GM11168 (cell line): Measurements from ENCODE around the gene SIK3.

Experiments used
- in situ Hi-C: fragments of 300-500 bp; cut with MboI; formaldehyde crosslinking; loops from one replicate; pipeline ENCODE4 v1.12.0; 2022; ENCODE audit warnings: low sequenced_read_pairs; ENCODE audit not compliant: unreplicated experiment

SIK3 gene

DNA sequence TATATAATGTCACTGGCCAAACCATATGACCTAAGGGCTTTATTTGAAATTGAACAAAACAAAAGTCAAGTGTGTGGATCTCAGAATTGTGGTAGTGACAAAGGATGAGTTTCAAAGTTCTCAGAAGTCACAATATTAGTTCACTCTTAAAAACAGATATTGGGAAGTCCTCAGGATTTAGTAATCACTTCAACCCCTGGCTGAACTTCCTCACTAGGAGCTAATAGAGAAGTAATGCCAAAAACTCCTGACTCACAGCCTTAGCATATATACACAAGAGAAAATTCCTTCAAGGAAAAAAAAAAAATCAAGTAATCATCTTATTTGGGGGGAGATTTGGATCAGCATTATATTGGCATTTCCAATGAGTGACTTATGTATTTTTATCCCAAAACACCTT lies 185.2 kb downstream of the SIK3 start:
- in situ Hi-C loops = no loop called here

DNA sequence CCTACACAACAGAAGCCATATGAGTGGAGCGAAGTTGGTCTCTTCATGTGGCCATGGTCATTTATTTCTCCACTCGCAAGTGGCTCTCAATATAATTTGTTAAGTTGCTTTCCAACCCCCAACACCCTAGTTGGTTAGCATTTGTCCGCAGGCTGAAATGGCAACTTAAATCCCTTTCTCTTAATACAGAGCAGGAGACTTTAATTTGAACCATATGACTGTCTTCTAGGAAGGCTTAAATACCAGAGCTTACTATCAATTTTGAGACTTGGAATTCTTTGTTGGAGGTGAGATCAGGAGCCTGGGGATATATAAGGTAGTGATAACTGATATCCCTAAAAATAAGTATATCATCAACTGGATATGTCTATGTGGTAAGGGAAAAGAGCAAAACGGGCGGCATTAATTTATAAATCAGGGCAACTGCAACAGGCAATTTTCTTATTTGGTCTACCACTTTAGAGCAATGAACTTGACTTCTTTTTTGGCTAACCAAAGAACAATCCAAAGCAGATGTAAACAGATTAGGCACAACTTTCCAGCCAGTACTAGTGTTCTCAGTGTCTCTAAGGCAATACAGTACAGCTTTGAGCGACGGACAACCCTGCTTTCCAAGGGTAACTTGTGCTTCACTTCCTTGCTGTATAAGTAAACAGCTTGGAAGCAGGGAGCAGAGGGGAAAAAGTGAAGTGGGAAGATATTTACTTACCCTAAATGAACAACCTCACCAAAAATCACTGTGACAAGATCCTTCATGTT lies 186.1 kb downstream of the SIK3 start:
- in situ Hi-C loops = no loop called here

DNA sequence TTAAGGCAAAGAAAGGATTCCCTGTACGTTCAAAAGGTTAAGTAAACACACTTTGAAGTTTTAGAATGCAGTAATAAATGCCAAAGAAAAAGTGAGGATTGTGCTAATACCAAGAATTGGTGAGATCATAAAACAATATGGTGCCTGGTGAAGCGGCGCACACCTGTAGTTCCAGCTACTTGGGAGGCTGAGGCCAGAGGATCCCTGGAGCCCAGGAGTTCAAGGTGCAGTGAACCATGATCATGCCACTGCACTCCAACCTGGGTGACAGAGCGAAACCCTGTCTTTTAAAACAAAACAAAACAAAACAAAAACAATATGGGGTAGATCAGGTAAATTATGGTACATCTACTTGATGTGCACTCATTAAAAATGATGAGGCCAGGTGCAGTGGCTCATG lies 187.4 kb downstream of the SIK3 start:
- in situ Hi-C loops = no loop called here

DNA sequence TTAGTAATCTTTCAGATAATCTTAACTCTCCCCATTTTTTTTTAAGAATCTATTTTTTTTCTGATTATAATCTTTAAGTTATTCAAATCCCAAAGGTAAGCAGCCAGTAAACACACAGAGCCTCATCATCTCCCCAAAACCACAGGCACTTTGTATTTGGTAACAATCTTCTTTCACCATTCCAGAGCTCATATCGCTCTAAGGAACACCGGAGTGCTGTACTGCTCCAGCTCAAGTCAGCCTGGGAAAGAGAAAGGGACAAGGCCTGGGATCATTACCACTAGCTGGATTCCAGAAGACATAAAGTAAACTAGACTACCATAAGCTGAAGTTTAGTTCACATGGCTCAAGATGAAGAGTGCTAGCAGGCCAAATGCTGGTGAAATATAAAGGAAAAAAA lies 187.8 kb downstream of the SIK3 start:
- in situ Hi-C loops = no loop called here

DNA sequence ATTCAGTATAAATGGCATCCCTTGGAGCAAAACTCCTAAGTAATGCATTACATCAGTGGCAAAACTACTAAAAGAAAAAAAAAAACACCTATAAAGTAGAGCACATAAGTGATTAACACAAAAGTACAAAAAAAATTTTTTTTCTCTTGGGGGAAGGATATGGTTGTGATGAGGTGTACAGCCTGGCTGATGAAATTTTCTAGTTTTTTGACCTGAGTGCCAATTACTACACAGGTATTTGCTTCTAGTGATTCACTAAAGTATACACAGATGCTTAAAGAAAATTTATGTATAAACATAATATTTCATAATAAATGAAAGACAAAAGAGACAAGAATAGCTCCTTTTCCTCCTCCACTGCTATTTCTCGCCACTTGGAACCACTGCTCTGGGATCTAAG lies 189.0 kb downstream of the SIK3 start:
- in situ Hi-C loops = no loop called here

DNA sequence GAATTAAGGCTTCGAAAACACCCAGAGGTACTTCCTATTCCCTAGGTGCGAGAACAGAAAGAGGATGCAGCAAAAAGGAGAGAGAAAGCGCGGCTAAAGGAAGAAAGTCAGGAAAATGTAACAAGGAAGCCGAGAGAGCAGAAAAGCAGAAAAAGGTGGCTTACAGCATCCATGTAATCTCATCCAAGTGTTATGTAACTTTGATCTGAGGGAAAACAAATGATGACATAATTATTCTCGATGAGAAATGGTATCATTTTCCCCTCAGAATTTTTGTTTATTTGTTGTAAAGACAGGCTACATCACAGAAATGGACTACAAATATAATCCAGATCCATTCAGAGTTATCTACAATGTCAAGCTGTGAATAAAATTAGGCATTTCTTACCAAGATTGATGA lies 191.7 kb downstream of the SIK3 start:
- in situ Hi-C loops = no loop called here

DNA sequence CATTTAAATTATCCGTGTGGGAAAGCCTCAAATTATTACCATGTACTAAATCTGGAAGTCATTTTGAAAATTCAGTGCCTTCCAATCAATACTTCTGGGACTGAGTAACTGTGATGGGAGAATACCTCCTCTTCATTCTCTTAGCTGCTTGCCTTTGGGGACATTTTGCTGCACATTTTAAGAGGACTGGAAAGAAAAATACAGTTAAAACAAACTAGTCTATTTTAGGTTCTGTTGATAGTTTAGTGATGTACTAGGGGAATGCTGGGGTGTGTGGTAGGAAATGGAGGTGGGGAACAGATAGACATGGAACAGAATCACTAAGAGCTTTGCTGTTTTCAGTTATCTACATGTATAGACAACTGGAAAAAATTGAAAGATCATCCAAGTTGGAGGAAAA lies 195.1 kb downstream of the SIK3 start:
- in situ Hi-C loops = no loop called here

DNA sequence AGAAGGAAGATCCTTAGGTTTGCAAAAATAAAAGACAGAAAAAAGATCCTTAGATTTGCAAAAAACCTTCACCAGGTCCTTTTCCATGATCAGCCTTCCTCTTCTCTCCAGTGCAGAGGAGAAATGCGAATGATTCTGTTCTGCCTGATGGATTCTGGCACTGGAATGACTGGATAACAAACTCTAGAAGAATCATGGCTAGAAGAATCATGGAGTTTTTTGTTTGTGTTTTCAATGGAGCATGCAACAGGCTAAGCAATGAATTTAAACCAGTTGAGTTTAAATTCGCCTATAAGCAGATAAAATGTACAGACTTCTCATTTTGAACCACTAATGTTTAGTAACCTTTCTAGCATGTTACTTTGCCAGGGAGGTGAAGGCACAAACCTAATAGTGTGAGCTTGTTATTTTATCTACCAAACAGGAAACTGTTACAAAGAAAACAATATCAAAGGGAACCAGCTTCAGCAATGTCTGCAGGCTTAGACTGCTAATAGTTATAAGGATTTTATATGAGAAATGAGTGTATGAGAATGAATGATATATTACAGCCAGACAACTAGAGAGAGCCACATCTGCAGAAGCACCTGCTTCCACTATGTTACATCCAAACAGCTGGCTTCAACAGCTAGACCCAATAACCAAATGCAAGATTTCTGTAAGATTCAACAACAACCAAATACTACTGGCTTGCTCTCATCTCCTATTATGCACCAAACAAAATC lies 196.1 kb downstream of the SIK3 start:
- in situ Hi-C loops = no loop called here

DNA sequence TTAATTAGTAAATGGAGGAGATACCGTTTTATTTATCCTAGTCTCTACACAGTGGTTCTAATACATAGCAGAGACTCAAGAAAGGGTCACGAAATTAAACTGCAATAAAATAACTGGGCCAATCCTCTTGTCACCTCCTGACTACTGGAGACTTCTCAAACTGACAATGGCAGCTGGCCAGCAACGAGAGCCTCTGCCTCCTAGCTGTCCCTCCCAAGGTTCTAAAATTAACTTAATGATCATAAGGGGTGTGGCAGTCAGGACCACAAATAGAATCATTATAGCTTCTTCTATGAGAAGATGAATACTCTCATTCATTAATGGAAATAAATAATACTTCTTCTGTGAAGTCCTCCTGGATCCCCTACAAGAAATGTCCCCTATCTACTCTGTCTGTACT lies 197.0 kb downstream of the SIK3 start:
- in situ Hi-C loops = no loop called here

DNA sequence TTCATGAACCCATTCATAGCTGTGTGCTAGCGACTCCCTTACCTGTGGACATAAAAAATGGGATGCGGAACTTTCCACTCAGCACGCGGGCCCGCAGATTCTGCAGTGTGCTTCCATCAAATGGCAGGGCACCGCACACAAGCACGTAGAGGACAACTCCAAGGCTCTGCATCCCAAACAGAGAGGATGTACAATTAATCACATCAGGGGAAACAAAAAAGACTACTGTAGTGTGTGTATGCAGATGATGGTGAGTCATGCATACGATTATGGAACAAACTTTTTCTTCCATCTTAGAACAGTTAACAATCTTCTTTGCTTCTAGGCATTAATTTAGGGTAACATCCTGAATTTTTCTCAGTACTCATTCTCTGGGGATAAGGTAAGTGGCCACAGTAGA lies 202.0 kb downstream of the SIK3 start:
- in situ Hi-C loops = no loop called here

DNA sequence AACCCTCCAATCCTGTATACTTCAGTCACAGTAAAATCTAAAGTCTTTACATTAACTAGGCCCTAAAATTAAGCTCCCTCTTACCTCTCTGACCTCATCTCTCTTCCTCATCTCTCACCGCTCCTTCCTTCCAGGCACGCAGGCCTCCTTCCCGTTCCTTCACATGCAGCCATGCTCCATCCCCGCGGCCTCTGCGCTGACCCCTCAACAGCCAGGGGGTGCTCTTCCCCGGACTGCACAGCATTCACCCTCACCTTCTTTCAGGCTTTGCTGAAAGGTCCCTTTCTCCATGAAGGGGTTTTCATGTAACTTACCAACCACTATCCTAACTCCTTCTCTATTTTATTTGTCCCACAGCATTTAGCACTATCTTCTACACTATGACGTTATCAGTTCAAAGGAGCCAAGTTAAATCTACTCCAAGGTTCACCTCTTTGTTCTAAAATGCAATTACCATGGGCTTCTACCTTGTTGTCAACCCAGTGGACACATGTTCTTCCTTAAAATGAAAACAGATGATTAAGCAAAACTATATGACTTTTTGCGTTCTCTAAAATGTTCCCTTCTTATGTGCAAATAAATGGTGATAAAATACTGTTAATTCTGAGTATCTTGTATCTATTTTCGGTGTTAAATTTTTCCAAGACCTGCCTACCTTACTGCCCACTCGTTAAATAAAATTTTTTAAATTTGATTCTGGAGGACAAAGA lies 203.0 kb downstream of the SIK3 start:
- in situ Hi-C loops = no loop called here

DNA sequence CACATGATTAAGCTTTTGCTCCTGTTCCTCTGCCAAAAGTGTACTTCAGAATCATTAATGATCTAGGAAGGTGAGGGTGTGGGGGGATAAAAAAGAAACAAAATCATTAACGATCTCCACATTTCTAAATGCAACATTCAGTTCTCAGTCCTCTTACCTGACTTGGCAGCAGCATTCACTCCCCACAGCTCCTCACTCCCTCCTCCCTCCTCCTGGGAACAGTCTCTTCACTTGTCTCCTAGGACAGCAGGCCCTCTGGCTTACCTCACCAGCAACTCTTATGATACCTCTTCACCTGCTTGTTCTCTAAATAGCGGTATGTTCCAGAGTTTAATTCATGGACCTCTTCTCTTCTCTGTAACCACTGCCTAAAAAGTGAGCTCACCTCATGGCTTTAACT lies 204.3 kb downstream of the SIK3 start:
- in situ Hi-C loops = no loop called here

DNA sequence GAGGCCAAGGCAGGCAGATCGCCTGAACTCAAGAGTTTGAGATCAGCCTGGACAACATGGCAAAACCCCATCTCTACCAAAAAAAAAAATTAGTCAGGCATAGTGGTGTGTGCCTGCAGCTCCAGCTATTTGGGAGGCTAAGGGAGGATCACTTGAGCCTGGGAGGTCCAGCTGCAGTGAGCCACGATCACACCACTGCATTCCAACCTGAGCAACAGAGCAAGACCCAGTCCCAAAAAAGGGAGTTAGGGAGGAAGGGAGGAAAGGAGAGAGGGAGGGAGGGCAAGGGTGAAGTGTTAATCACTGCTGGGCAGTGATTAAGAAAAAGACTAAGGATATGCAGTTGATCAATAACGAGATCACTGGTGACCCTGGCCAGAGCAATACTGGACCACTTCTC lies 204.8 kb downstream of the SIK3 start:
- in situ Hi-C loops = no loop called here

DNA sequence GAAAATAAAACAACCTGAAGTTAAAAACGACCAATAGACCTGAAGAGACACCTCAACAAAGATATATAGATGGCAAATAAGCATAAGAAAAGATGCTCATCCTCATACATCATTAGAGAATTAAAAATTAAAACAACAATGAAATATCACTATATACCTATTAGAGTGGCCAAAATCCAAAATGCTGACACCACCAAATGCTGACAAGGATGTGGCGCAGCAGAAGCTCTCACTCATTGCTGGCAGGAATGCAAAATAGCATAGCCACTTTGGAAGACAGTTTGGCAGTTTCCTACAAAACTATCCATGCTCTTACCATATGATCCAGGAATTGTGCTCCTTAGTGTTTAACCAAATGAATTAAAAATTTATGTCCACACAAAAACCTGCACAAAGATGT lies 205.9 kb downstream of the SIK3 start:
- in situ Hi-C loops = no loop called here

DNA sequence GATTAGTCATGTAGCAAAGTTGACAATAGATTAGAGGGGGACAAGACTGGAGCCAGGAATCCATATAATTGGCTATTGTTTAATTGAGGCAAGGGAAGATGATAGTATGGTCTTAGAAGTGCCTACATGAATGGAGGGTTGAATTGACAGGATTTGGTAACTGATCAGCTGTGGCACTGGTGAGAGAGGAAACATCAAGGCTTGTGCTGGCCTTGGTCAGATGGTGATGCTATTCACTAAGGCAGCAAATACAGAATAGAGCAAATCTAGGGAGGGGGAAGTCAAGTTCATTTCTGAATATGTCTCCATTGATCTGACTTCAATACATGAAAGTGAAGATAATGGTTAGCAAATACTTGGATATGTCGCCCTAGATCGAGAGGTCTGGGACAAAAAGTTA lies 206.5 kb downstream of the SIK3 start:
- in situ Hi-C loops = no loop called here

DNA sequence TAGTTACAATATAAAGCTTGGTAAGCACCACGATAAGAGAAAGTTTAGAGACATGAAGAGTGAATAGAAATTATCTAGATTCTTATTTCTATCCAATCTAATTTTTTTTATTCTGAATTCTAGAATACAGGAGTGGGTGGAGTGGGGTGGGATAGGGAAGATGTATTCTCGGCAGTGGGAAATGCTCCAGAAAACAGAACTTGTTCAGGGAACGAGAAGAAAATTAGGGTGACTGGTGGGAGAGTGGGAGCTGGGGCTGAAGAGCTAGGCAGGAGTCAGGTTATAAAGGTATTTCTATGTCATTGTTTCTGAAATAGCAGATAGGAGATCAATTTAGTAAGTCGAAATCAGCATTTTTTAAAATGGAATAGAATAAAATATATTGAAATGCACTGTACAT lies 207.6 kb downstream of the SIK3 start:
- in situ Hi-C loops = no loop called here

DNA sequence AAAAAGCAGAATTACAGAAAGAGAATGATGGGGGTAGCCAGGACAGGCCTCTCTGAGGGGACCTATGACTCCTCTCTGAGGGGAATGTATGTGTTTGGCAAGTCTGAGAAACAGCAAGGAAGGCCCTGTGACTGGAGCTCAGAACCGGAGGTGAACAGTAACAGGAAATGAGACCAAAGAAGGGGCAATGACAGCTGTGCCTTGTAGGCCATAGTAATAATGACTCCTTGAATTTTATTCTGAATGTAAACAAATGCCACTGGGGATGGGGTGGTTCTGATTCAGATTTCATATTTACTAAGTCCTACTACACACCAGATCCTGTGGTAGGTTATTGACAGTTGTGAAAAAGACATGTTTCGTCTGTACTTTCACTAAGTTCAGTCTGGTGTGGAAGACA lies 208.0 kb downstream of the SIK3 start:
- in situ Hi-C loops = no loop called here

DNA sequence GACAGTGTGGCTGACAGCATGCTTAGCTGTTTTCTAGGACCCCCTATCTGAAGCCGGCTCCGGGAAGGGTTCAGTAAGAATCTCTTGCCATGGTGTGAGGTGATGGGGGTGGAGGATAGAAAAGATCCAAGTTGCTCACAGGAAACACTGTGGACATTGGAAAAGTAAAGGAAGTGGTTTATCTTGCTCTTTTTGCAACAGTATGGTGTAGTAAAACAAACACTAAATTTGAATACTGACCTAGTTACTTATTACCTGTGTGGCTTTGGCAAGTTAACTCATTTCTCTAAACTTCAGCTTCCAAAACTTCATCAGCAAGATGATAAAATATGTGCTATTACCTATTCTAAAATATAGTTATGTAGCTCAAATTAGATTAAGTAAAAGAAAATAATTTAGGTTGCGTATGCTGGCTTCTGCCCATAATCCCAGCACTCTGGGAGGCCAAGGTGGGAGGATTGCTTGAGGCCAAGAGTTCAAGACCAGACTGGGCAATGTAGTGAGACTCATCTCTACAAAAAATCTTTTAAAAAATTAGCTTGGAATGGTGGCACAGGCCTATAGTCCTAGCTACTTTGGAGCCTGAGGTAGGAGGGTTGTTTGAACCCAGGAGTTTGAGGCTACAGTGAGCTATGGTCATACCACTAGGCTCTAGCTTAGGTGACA lies 209.2 kb downstream of the SIK3 start:
- in situ Hi-C loops = no loop called here

DNA sequence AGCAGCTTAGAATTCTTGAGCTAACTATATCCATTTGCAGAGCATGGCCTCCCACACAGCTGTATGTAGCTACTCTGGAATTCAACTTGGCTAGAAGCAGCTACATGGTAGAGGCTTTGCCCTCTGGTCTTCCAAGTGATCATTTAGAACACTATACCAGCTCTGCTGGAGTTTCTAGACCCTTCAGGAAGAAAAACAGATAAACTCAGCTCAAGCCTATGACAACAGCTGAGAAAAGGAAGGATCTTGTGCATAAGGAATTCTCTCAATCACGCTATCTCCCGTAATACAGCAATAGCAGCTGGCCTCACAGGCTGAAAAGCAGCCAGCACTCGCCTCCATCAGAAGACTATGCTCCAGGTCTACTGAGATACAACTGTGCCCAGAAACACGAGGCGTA lies 210.2 kb downstream of the SIK3 start:
- in situ Hi-C loops = no loop called here

DNA sequence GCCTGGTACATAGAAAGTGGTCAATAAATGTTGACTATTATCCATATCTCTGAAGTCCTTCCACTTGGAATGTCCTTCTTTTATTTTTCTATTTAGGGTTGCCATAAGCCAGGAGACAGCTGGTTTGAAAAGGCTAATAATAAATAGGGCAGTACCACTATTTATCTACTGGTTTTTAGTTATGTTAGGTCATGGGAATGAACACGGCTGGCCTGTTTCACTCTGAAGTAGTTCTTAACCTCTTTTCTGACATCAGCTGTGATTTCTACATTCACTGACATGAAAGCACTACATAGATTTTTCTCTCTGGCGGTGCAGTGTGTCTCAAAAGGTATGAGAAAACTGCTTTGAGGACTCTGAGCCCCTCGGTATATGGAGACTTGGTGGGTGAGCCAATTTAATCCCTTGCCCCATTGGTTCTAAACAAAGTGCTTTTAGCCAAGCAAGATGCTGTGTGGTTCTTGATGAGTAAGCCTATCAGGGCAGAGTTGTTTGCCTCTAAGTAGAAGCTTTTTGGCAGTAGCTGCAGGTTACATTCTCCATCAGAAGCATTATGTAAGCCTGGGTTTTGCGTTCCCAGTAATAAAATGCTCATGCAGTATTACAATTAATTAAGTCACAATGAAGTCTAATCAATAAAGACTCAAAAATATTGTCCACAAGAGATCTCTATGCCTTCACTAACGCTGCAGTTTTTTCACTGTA lies 212.1 kb downstream of the SIK3 start:
- in situ Hi-C loops = no loop called here
